HG03280 (cell line): Measurements from ENCODE around the gene KRTAP10-5.
"Not testable (repeated sequence)": the region's sequence is repeated elsewhere in the genome, so short reads cannot be mapped to it uniquely, and the experiment has no call there.

Experiments
- ATAC-seq: cut with Tn5 transposase; IDR thresholded peaks from one replicate; pipeline ENCODE4 v1.9.1; 2021; ENCODE audit warnings: mild to moderate bottlenecking, moderate library complexity; ENCODE audit not compliant: unreplicated experiment

KRTAP10-5 gene

GRCh38 chr21:44573630-44574456 lies 6.6 kb downstream of the KRTAP10-5 start, which contains the start of gene KRTAP10-4:
TSS of gene KRTAP10-4 (plus strand) at chr21:44573729. CDS start at chr21:44573759, 30 bp downstream.
- ATAC-seq, result not testable (repeated sequence)

GRCh38 chr21:44572959-44573583 lies 7.3 kb downstream of the KRTAP10-5 start:
- no peak for ATAC-seq

- no peak for ATAC-seq
Observed at GRCh38 chr21:44571844-44572782, 8.3 kb downstream of the KRTAP10-5 start.

- ATAC-seq, result no peak
Observed at GRCh38 chr21:44571296-44571695, 9.1 kb downstream of the KRTAP10-5 start.

- no peak for ATAC-seq
Observed at GRCh38 chr21:44569861-44570517, 10.4 kb downstream of the KRTAP10-5 start.

GRCh38 chr21:44568667-44569556 lies 11.5 kb downstream of the KRTAP10-5 start:
- ATAC-seq, result no peak

GRCh38 chr21:44568261-44568660 lies 12.1 kb downstream of the KRTAP10-5 start:
- no peak for ATAC-seq

- ATAC-seq, result no peak
Observed at GRCh38 chr21:44567481-44568171, 12.8 kb downstream of the KRTAP10-5 start.

GRCh38 chr21:44566403-44566802 lies 14.0 kb downstream of the KRTAP10-5 start:
- ATAC-seq, result no peak

- no peak for ATAC-seq
Observed at GRCh38 chr21:44564886-44565598, 15.4 kb downstream of the KRTAP10-5 start.

- no peak for ATAC-seq
Observed at GRCh38 chr21:44564099-44564498, 16.3 kb downstream of the KRTAP10-5 start.

- no peak for ATAC-seq
Observed at GRCh38 chr21:44558695-44559094, 21.7 kb downstream of the KRTAP10-5 start, which contains the start of gene KRTAP10-3. TSS of gene KRTAP10-3 (minus strand) at chr21:44558795. CDS start at chr21:44558715, 80 bp downstream.

GRCh38 chr21:44558329-44558675 lies 22.1 kb downstream of the KRTAP10-5 start:
- ATAC-seq, result not testable (repeated sequence)

GRCh38 chr21:44557491-44558328 lies 22.7 kb downstream of the KRTAP10-5 start:
- ATAC-seq, result no peak

GRCh38 chr21:44556879-44557278 lies 23.5 kb downstream of the KRTAP10-5 start:
- ATAC-seq, result no peak

- no peak for ATAC-seq
Observed at GRCh38 chr21:44555200-44555875, 25.1 kb downstream of the KRTAP10-5 start.

GRCh38 chr21:44552681-44553080 lies 27.7 kb downstream of the KRTAP10-5 start:
- ATAC-seq, result no peak
